Body of pancreas (tissue), 4 donors: ENCODE data around the gene ABCC1.

Experiments used
- POLR2A ChIP-seq, 3 donors: fragments of 450-650 bp; IDR thresholded peaks; one replicate each; pipeline ENCODE4 v1.6.1; 2016; ENCODE audit warnings: antibody characterized with exemption in 3 of 3, mild to moderate bottlenecking in 2 of 3
- TF ChIP-seq, protein P1 (sequence below), 7 experiments: fragments of 450-650 bp in 4 of 7; fragments of 200-600 bp in 3 of 7; sonication (generic) in 3 of 7; IDR thresholded peaks; one replicate each; pipeline ENCODE4 v1.5.1; 2016 to 2019; ENCODE audit warnings: antibody characterized with exemption in 7 of 7

DNA sequence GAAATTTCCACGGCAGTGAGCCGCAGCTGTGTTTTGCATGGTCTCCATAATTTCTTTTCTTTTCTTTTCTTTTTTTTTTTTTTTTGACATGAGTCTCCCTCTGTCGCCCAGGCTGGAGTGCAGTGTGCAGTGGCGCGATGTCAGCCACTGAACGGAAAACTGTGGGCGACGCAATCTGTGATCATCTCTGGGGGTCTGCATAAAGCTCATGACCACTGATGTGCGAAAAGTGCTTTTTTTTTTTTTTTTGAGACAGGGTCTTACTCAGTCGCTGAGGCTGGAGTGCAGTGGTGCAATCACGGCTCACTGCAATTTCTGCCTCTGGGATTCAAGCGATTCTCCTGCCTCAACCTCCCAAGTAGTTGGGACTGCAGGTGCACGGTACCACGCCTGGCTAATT, 156.2 kb downstream of the ABCC1 start:
- TF ChIP-seq POLR2A (IDR thresholded peaks at IDR 0.05), result no peak
- TF ChIP-seq, protein P1, sequence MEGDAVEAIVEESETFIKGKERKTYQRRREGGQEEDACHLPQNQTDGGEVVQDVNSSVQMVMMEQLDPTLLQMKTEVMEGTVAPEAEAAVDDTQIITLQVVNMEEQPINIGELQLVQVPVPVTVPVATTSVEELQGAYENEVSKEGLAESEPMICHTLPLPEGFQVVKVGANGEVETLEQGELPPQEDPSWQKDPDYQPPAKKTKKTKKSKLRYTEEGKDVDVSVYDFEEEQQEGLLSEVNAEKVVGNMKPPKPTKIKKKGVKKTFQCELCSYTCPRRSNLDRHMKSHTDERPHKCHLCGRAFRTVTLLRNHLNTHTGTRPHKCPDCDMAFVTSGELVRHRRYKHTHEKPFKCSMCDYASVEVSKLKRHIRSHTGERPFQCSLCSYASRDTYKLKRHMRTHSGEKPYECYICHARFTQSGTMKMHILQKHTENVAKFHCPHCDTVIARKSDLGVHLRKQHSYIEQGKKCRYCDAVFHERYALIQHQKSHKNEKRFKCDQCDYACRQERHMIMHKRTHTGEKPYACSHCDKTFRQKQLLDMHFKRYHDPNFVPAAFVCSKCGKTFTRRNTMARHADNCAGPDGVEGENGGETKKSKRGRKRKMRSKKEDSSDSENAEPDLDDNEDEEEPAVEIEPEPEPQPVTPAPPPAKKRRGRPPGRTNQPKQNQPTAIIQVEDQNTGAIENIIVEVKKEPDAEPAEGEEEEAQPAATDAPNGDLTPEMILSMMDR (IDR thresholded peaks at IDR 0.05), result no peak
